Loucy (cell line): Measurements from ENCODE around the gene CNNM1.

Source experiments
- H2AFZ ChIP-seq: fragments of 200-600 bp; sonication (generic); 2 replicates; pipeline ENCODE4 v1.6.0; 2016; ENCODE audit warnings: antibody characterized with exemption, mild to moderate bottlenecking, low read length, moderate library complexity
- H3F3A ChIP-seq: fragments of 200-600 bp; 2 replicates; pipeline ENCODE4 v1.6.0; 2016; ENCODE audit warnings: antibody characterized with exemption, low read depth, mild to moderate bottlenecking
- H3K27me3 ChIP-seq: fragments of 200-600 bp; sonication (generic); 2 replicates; pipeline ENCODE4 v1.6.1; 2014; ENCODE audit warnings: low read length, mild to moderate bottlenecking; ENCODE audit not compliant: insufficient read depth, poor library complexity, severe bottlenecking
- H3K36me3 ChIP-seq: fragments of 200-600 bp; sonication (generic); 2 replicates; pipeline ENCODE4 v1.6.1; 2016; ENCODE audit warnings: low read length; ENCODE audit not compliant: insufficient read depth
- H3K4me1 ChIP-seq: fragments of 200-600 bp; sonication (generic); 2 replicates; pipeline ENCODE4 v1.5.1; 2014; ENCODE audit warnings: low read length, mild to moderate bottlenecking; ENCODE audit not compliant: insufficient read depth, poor library complexity, severe bottlenecking
- H3K4me2 ChIP-seq: fragments of 200-600 bp; sonication (generic); 2 replicates; pipeline ENCODE4 v1.6.0; 2014; ENCODE audit warnings: antibody characterized with exemption, low read length, low read depth, mild to moderate bottlenecking; ENCODE audit not compliant: poor library complexity, severe bottlenecking
- H3K4me3 ChIP-seq: fragments of 200-600 bp; sonication (generic); 2 replicates; pipeline ENCODE4 v1.5.1; 2014; ENCODE audit warnings: low read length, mild to moderate bottlenecking, mixed read lengths; ENCODE audit not compliant: poor library complexity, severe bottlenecking
- H3K79me2 ChIP-seq: fragments of 200-600 bp; sonication (generic); 2 replicates; pipeline ENCODE4 v1.6.1; 2014; ENCODE audit warnings: low read length; ENCODE audit not compliant: insufficient read depth
- H3K9ac ChIP-seq: fragments of 200-600 bp; sonication (generic); 2 replicates; pipeline ENCODE4 v1.6.0; 2014; ENCODE audit warnings: mild to moderate bottlenecking, low read depth, low read length, moderate library complexity; ENCODE audit not compliant: poor library complexity, severe bottlenecking
- H3K9me2 ChIP-seq: fragments of 200-600 bp; sonication (generic); replicated peaks from 2 replicates; pipeline ENCODE4 v1.6.1; 2016; ENCODE audit warnings: low read depth, low read length, mixed read lengths
- H3K9me3 ChIP-seq: fragments of 200-600 bp; sonication (generic); 2 replicates; pipeline ENCODE4 v1.6.1; 2014; ENCODE audit warnings: mild to moderate bottlenecking, antibody characterized with exemption, low read length, low read depth; ENCODE audit not compliant: insufficient read depth
- H4K20me1 ChIP-seq: fragments of 200-600 bp; sonication (generic); 2 replicates; pipeline ENCODE4 v1.6.0; 2014; ENCODE audit warnings: antibody characterized with exemption, low read length, mild to moderate bottlenecking; ENCODE audit not compliant: insufficient read depth, poor library complexity, severe bottlenecking
- EZH2phosphoT487 ChIP-seq: fragments of 200-600 bp; IDR thresholded peaks from 2 replicates; pipeline ENCODE4 v1.6.1; 2018; ENCODE audit warnings: antibody characterized with exemption, mild to moderate bottlenecking, moderate library complexity, borderline replicate concordance
- TF ChIP-seq, protein P1 (sequence below): fragments of 200-600 bp; sonication (generic); conservative IDR thresholded peaks from 2 replicates; pipeline ENCODE4 v1.5.1; 2014; ENCODE audit warnings: mild to moderate bottlenecking, antibody characterized with exemption, low read length

Gene CNNM1

DNA sequence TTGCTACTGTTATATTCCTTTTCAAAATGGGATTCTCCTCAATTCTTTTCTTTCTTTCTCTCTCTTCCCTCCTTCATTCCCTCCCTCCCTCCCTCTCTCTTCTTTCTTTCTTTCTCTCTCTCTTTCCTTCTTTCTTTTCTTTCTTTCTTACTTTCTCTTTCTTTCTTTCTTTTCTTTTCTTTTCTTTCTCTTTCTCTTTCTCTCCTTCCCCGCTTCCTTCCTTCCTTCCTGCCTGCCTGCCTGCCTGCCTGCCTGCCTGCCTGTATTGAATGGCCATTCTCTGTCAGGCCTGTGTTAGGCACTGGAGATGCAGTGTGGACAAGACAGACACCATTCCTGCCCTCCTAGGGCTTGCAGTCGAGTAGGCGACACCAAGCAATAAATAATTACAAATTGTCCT lies 11.5 kb downstream of the CNNM1 start:
- no peaks in the 10 kb centered on the region for H3F3A ChIP-seq
- no peaks in the 10 kb centered on the region for H4K20me1 ChIP-seq
- no peaks in the 10 kb centered on the region for H3K79me2 ChIP-seq
- H3K9ac ChIP-seq = no peak overlapping the region
- H3K4me3 ChIP-seq = no peak overlapping the region
- no peaks in the 10 kb centered on the region for H3K4me1 ChIP-seq
- no peaks in the 10 kb centered on the region for H3K36me3 ChIP-seq
- TF ChIP-seq, protein P1, sequence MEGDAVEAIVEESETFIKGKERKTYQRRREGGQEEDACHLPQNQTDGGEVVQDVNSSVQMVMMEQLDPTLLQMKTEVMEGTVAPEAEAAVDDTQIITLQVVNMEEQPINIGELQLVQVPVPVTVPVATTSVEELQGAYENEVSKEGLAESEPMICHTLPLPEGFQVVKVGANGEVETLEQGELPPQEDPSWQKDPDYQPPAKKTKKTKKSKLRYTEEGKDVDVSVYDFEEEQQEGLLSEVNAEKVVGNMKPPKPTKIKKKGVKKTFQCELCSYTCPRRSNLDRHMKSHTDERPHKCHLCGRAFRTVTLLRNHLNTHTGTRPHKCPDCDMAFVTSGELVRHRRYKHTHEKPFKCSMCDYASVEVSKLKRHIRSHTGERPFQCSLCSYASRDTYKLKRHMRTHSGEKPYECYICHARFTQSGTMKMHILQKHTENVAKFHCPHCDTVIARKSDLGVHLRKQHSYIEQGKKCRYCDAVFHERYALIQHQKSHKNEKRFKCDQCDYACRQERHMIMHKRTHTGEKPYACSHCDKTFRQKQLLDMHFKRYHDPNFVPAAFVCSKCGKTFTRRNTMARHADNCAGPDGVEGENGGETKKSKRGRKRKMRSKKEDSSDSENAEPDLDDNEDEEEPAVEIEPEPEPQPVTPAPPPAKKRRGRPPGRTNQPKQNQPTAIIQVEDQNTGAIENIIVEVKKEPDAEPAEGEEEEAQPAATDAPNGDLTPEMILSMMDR = no peak
- no peak for TF ChIP-seq EZH2phosphoT487
- H3K27me3 ChIP-seq = no peaks in the 10 kb centered on the region
- H3K4me2 ChIP-seq = no peak overlapping the region
- H3K9me3 ChIP-seq = no peaks in the 10 kb centered on the region
- no peaks in the 10 kb centered on the region for H3K9me2 ChIP-seq
- no peak overlapping the region for H2AFZ ChIP-seq

DNA sequence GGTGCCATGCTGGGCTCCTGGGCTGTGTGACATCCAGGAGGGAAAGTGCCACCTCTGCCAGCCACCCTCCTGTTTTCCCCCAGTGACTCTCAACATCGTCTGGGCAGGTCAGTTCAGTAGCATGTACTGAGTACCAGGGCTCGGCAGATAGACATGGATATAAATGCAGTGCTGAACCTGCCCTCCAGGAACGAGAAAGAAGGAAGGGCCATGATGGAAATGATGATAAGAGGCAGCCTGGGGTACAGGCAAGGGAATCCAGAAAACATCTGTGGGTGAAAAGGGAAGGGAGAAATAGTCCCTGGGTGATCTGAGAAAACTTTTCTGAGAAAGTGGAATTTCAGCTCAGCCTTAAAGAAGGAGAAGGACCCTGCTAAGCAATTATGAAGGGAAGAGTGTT lies 12.1 kb downstream of the CNNM1 start:
- Histone ChIP-seq H3K4me3 (no peak overlapping the region), H3K9me2 (no peaks in the 10 kb centered on the region), H4K20me1 (no peaks in the 10 kb centered on the region), H3K36me3 (no peaks in the 10 kb centered on the region), H2AFZ (no peak overlapping the region), H3K79me2 (no peaks in the 10 kb centered on the region), H3K27me3 (no peaks in the 10 kb centered on the region), H3K9ac (no peak overlapping the region), H3F3A (no peaks in the 10 kb centered on the region), H3K4me1 (no peaks in the 10 kb centered on the region), H3K4me2 (no peak overlapping the region), H3K9me3 (no peaks in the 10 kb centered on the region)
- TF ChIP-seq EZH2phosphoT487 = no peak
- TF ChIP-seq, protein P1 = no peak

DNA sequence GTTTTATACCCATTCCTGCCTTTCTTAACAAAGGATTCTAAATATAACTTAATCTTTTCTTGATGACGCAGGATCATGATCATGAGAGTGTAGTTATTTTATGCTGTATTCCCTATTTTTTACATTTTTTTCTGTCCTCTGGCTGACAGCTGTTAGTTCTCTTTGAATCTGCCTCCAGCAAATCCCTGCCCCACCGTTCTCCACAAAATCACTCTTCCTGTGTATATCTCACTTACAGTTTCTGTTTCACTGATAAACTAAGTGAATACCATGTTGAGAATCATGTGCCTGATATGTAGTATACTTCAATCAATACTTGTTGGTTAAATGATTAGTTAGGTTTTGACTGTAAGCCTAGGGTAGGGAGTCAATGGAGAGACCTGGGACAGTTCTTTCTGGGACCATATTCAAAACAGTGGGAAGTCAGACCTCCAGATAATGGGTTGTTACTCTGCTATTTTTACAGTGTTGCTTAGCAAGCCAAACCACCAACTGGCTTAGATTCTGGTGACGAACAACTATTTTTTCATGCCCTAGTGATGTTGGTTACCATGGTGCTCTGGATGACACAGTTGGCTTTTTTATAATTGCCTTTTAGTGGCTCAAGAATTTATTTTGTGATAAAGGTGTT lies 12.8 kb downstream of the CNNM1 start:
- TF ChIP-seq, protein P1 = no peak
- TF ChIP-seq EZH2phosphoT487 = no peak
- Histone ChIP-seq H3K4me1 (no peaks in the 10 kb centered on the region), H3K9me3 (no peaks in the 10 kb centered on the region), H3K9me2 (no peaks in the 10 kb centered on the region), H3K27me3 (no peaks in the 10 kb centered on the region), H3K79me2 (no peaks in the 10 kb centered on the region), H3F3A (no peaks in the 10 kb centered on the region), H2AFZ (no peak overlapping the region), H3K9ac (no peak overlapping the region), H4K20me1 (no peaks in the 10 kb centered on the region), H3K4me3 (no peak overlapping the region), H3K36me3 (no peaks in the 10 kb centered on the region), H3K4me2 (no peak overlapping the region)
